GM21515 (cell line): ENCODE data around the gene SEMG2.

ENCODE experiments used
- ATAC-seq: cut with Tn5 transposase; IDR thresholded peaks from one replicate; pipeline ENCODE4 v1.9.1; 2021; ENCODE audit not compliant: unreplicated experiment

Gene SEMG2

GRCh38 chr20:45229264-45230056, 8.3 kb downstream of the SEMG2 start:
- no peak for ATAC-seq

GRCh38 chr20:45230631-45231030, 9.5 kb downstream of the SEMG2 start:
- no peak for ATAC-seq

GRCh38 chr20:45235995-45236394, 14.8 kb downstream of the SEMG2 start:
- no peak for ATAC-seq

- no peak for ATAC-seq
These were observed 17.0 kb downstream of the SEMG2 start for GRCh38 chr20:45238139-45238538.

- no peak for ATAC-seq
These were observed 24.9 kb downstream of the SEMG2 start for GRCh38 chr20:45246109-45246508.

- no peak for ATAC-seq
These were observed 26.7 kb downstream of the SEMG2 start for GRCh38 chr20:45247865-45248264.

- ATAC-seq, result no peak
These were observed 27.4 kb downstream of the SEMG2 start for GRCh38 chr20:45248609-45249008.

GRCh38 chr20:45251884-45252560, 30.8 kb downstream of the SEMG2 start:
- ATAC-seq, result no peak

GRCh38 chr20:45253261-45253660, 32.1 kb downstream of the SEMG2 start:
- ATAC-seq, result no peak

- ATAC-seq, result no peak
These were observed 33.5 kb downstream of the SEMG2 start, which contains the start of gene SLPI for GRCh38 chr20:45254383-45255262. Gene SLPI (minus strand): TSS chr20:45254564. CDS start chr20:45254543, 21 bp downstream.

GRCh38 chr20:45257161-45257560, 36.0 kb downstream of the SEMG2 start:
- no peak for ATAC-seq

- no peak for ATAC-seq
These were observed 36.5 kb downstream of the SEMG2 start for GRCh38 chr20:45257711-45258110.

GRCh38 chr20:45258259-45258658, 37.1 kb downstream of the SEMG2 start:
- ATAC-seq, result no peak

- no peak for ATAC-seq
These were observed 37.5 kb downstream of the SEMG2 start for GRCh38 chr20:45258664-45259063.

GRCh38 chr20:45263556-45264266, 42.5 kb downstream of the SEMG2 start:
- no peak for ATAC-seq

GRCh38 chr20:45266977-45267376, 45.8 kb downstream of the SEMG2 start:
- no peak for ATAC-seq

- ATAC-seq, result no peak
These were observed 47.4 kb downstream of the SEMG2 start for GRCh38 chr20:45268531-45268930.

- ATAC-seq, result no peak
These were observed 47.9 kb downstream of the SEMG2 start for GRCh38 chr20:45269056-45269455.

- no peak for ATAC-seq
These were observed 48.6 kb downstream of the SEMG2 start for GRCh38 chr20:45269754-45270270.
